K562 (cell line): ENCODE measurements around the gene RTL10. TPM values are rescaled to one million over a fixed set of nuclear protein-coding genes. Genes with fewer than 3 reads are reported as not detected.
A peak's percentile ranks its signal among the peaks of the same experiment; 100 is the strongest.

Experiments used
- BACH1 ChIP-seq: fragments of 200-800 bp; sonication (Bioruptor generic); IDR thresholded peaks from 2 replicates; pipeline ENCODE4 v1.6.1; 2016; ENCODE audit warnings: missing genetic modification characterization, missing compliant biosample characterization
- CHCHD3 ChIP-seq: fragments of 250-450 bp; sonication (Bioruptor Pico); IDR thresholded peaks from 2 replicates; pipeline ENCODE4 v2.1.2; 2022; ENCODE audit warnings: mild to moderate bottlenecking
- FOXJ2 ChIP-seq: fragments of 200-800 bp; sonication (Bioruptor generic); IDR thresholded peaks from 2 replicates; pipeline ENCODE4 v1.6.1; 2016; ENCODE audit warnings: missing genetic modification characterization, missing compliant biosample characterization
- HLTF ChIP-seq: fragments of 450-650 bp; IDR thresholded peaks from 2 replicates; pipeline ENCODE4 v1.6.1; 2016
- HMBOX1 ChIP-seq: sonication (generic); IDR thresholded peaks from 2 replicates; pipeline ENCODE4 v1.6.1; 2016
- JUNB ChIP-seq: fragments of 450-650 bp; formaldehyde crosslinking; conservative IDR thresholded peaks from 2 replicates; pipeline ENCODE4 v1.4.0; 2020; ENCODE audit warnings: mild to moderate bottlenecking
- POLR2A ChIP-seq: fragments of 450-650 bp; conservative IDR thresholded peaks from 2 replicates; pipeline ENCODE4 v1.6.1; 2016
- POLR2G ChIP-seq: fragments of 200-400 bp; formaldehyde crosslinking; IDR thresholded peaks from 2 replicates; pipeline ENCODE4 v1.6.1; 2017; ENCODE audit warnings: low read depth, mild to moderate bottlenecking, antibody characterized with exemption, low read length, moderate library complexity
- SMC3 ChIP-seq: conservative IDR thresholded peaks from 2 replicates; pipeline ENCODE4 v1.6.1; 2011; ENCODE audit warnings: low read depth, low read length, improper control_type of control experiment; ENCODE audit not compliant: insufficient read depth
- THAP7 ChIP-seq: fragments of 250-450 bp; sonication (Bioruptor Pico); IDR thresholded peaks from 2 replicates; pipeline ENCODE4 v1.5.0; 2021
- ZNF280B ChIP-seq: fragments of 250-450 bp; sonication (Bioruptor Pico); IDR thresholded peaks from 2 replicates; pipeline ENCODE4 v1.5.1; 2021; ENCODE audit warnings: mild to moderate bottlenecking
- polyA plus RNA-seq, 8 experiments: library from polyadenylated mRNA; depleted of rRNA in 4 of 8; stranded (reverse) in 5 of 8; unstranded in 3 of 8; fragments of >200 nt; fragmentation: Nextera tagmentation in 2 of 8; fragmentation: Illumina TruSeq in 1 of 8; extraction: Ambion mirVana in 2 of 8; extraction: Trizol in 1 of 8; gene quantifications; 2 replicates each; pipeline versions ENCODE4 v1.2.1 to v1.2.3, GENCODE V29; 2011 to 2014; ENCODE audit warnings: inconsistent platforms in 1 of 8, missing spikeins in 1 of 8
- total RNA-seq, 7 experiments: library from RNA; depleted of rRNA in 6 of 7; stranded (reverse); fragments of >200 nt in 6 of 7; fragmentation: Illumina TruSeq in 2 of 7; extraction: Trizol in 2 of 7; gene quantifications; 2 replicates each; pipeline versions ENCODE4 v1.2.1 to v1.2.3, GENCODE V29; 2011 to 2021; ENCODE audit warnings: low replicate concordance in 1 of 7
- TF ChIP-seq, protein P1 (sequence below): fragments of 450-650 bp; IDR thresholded peaks from 2 replicates; pipeline ENCODE4 v1.6.1; 2016; ENCODE audit warnings: low read depth, mild to moderate bottlenecking, moderate library complexity
- TF ChIP-seq, protein P2 (sequence below): sonication (generic); formaldehyde crosslinking; IDR thresholded peaks from 2 replicates; pipeline ENCODE4 v1.8.1; 2023; ENCODE audit warnings: mild to moderate bottlenecking, missing genetic modification reagents
- TF ChIP-seq, protein P3 (sequence below): IDR thresholded peaks from 2 replicates; pipeline ENCODE4 v1.6.1; 2011; ENCODE audit not compliant: insufficient read length; ENCODE audit errors: extremely low read depth
- TF ChIP-seq, protein P4 (sequence below), 2 experiments: fragments of 250-450 bp in 1 of 2; fragments of 450-650 bp in 1 of 2; sonication (Bioruptor Pico) in 1 of 2; IDR thresholded peaks; 2 replicates each; pipeline versions ENCODE4 v1.6.1 to v1.8.0; 2016 to 2021; ENCODE audit warnings: mild to moderate bottlenecking in 2 of 2, moderate library complexity in 2 of 2, missing compliant biosample characterization in 1 of 2, missing genetic modification characterization in 1 of 2
- TF ChIP-seq, protein P5 (sequence below): fragments of 250-450 bp; sonication (Bioruptor Pico); IDR thresholded peaks from 2 replicates; pipeline ENCODE4 v1.4.0; 2020; ENCODE audit warnings: mild to moderate bottlenecking

The RTL10 gene
- total and polyA plus RNA-seq, 9 of the 15 experiments (the other 6 are each of a cell fraction or from before 2014, with no cell fraction given) = 19.8 to 75.5 (median 32.5) TPM

DNA sequence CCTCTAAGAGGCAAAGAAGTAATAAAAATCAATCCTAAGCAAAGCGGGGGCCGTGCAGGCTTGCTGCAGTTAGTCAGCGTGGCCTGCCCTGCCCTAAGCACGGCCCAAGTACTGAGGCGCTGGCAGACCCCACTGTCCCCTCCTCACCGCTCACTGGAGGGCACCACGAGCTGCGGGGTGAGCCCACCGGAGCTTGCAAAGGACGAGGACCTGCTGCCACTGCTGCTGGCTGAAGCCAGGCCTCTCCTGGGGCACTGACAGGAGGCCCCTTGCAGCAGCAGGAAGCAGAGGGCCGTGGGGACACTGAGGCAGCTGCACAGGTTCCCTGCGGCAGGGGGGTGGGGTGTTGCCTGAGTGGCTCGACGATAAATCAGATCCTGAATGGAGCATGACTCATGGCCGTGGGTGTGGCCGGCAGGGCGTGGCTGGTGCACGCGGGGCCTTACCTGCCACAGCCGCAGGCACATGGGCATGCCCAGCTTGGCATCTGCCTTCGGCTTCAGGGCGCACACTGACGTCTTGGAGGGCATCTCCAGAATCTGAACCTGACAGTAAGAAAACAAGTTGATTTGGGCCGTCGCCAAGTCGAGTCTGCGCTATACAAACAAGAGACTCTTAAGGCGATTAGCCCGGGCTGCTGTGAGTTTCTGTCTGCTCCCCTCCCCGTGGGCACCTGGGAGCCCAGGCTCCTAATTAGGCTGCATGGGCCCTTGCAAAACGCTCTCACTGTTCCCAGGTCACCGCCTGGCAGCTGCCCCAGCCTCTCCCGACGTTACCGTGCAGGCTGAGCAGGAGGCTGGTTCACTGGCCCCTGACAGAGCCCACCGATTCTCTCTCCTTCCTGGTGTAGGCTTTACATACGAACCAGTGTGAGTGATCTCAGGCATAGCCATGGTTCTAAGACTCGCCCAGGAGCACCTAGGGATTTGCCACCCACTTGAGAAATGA lies 48.2 kb downstream of the RTL10 start (continued):
- TF ChIP-seq HMBOX1 (no peak), CHCHD3 (CRISPR knock-in tag) (no peak), POLR2G (peak; percentile 60; the same call in 1 of the 2 replicates), HLTF (peak; percentile 84), POLR2A (no peak), ZNF280B (no peak), THAP7 (CRISPR knock-in tag) (no peak), SMC3 (peak; percentile 33; the same call in 1 of the 2 replicates), BACH1 (tag) (no peak), JUNB (peak; percentile 92), FOXJ2 (tag) (no peak)
- TF ChIP-seq, protein P1, sequence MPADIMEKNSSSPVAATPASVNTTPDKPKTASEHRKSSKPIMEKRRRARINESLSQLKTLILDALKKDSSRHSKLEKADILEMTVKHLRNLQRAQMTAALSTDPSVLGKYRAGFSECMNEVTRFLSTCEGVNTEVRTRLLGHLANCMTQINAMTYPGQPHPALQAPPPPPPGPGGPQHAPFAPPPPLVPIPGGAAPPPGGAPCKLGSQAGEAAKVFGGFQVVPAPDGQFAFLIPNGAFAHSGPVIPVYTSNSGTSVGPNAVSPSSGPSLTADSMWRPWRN = no peak; the same call in 1 of the 2 replicates
- TF ChIP-seq, protein P2, sequence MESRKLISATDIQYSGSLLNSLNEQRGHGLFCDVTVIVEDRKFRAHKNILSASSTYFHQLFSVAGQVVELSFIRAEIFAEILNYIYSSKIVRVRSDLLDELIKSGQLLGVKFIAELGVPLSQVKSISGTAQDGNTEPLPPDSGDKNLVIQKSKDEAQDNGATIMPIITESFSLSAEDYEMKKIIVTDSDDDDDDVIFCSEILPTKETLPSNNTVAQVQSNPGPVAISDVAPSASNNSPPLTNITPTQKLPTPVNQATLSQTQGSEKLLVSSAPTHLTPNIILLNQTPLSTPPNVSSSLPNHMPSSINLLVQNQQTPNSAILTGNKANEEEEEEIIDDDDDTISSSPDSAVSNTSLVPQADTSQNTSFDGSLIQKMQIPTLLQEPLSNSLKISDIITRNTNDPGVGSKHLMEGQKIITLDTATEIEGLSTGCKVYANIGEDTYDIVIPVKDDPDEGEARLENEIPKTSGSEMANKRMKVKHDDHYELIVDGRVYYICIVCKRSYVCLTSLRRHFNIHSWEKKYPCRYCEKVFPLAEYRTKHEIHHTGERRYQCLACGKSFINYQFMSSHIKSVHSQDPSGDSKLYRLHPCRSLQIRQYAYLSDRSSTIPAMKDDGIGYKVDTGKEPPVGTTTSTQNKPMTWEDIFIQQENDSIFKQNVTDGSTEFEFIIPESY = no peak
- TF ChIP-seq, protein P3, sequence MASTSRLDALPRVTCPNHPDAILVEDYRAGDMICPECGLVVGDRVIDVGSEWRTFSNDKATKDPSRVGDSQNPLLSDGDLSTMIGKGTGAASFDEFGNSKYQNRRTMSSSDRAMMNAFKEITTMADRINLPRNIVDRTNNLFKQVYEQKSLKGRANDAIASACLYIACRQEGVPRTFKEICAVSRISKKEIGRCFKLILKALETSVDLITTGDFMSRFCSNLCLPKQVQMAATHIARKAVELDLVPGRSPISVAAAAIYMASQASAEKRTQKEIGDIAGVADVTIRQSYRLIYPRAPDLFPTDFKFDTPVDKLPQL = no peak
- TF ChIP-seq, protein P4, sequence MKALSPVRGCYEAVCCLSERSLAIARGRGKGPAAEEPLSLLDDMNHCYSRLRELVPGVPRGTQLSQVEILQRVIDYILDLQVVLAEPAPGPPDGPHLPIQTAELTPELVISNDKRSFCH (CRISPR knock-in tag; IDR thresholded peaks at IDR 0.05) = no peak
- TF ChIP-seq, protein P4 (tag; IDR thresholded peaks at IDR 0.05) = peak; percentile 87
- TF ChIP-seq, protein P5, sequence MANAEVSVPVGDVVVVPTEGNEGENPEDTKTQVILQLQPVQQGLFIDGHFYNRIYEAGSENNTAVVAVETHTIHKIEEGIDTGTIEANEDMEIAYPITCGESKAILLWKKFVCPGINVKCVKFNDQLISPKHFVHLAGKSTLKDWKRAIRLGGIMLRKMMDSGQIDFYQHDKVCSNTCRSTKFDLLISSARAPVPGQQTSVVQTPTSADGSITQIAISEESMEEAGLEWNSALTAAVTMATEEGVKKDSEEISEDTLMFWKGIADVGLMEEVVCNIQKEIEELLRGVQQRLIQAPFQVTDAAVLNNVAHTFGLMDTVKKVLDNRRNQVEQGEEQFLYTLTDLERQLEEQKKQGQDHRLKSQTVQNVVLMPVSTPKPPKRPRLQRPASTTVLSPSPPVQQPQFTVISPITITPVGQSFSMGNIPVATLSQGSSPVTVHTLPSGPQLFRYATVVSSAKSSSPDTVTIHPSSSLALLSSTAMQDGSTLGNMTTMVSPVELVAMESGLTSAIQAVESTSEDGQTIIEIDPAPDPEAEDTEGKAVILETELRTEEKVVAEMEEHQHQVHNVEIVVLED (CRISPR knock-in tag) = no peak
